Measurements from ENCODE around the gene SEH1L.

DNA sequence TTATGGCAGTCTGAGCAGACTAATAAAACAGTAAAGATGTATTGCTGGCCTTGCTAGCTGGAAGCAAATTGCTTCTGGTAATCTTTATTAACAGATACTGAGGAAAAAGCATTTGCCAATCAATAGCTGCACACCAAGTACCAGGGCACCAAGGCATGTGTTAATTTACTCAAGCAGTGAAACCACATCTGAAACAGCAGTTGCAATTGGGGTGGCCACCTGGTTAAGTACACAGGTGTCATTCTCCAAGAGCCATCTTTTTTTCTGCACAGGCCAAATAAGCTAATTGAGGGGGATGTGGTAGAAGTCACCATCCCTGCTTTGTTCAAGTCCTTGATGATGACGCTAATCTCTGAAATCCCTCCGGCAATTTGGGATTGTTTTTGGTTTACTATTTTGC lies 8.6 kb upstream of the SEH1L start:
- TF ChIP-seq ZBTB4 (CRISPR knock-in tag; IDR thresholded peaks at IDR 0.05), result no peak
- no peak for TF ChIP-seq SIN3A (IDR thresholded peaks at IDR 0.05; ENCODE audit: low read depth, low read length)
- TF ChIP-seq MAX (IDR thresholded peaks at IDR 0.05; ENCODE audit: low read depth, low read length), result no peak
- TF ChIP-seq CTCF (IDR thresholded peaks at IDR 0.05 in 2 of 3, conservative IDR thresholded peaks at IDR 0.05 in 1 of 3; ENCODE audit: control insufficient read depth in 2 of 3, extremely low read depth in 1 of 3, insufficient read depth in 1 of 3, low read depth in 3 of 3, low read length in 3 of 3), result no peak
- TF ChIP-seq EZH2 (IDR thresholded peaks at IDR 0.05; ENCODE audit: borderline replicate concordance, control insufficient read depth, low read depth, low read length), result no peak
- TF ChIP-seq ZNF274 (IDR thresholded peaks at IDR 0.05; ENCODE audit: insufficient read depth, insufficient read length), result no peak
- TF ChIP-seq REST (IDR thresholded peaks at IDR 0.05; ENCODE audit: low read depth, low read length), result no peak
- TF ChIP-seq, protein P1, sequence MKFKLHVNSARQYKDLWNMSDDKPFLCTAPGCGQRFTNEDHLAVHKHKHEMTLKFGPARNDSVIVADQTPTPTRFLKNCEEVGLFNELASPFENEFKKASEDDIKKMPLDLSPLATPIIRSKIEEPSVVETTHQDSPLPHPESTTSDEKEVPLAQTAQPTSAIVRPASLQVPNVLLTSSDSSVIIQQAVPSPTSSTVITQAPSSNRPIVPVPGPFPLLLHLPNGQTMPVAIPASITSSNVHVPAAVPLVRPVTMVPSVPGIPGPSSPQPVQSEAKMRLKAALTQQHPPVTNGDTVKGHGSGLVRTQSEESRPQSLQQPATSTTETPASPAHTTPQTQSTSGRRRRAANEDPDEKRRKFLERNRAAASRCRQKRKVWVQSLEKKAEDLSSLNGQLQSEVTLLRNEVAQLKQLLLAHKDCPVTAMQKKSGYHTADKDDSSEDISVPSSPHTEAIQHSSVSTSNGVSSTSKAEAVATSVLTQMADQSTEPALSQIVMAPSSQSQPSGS (IDR thresholded peaks at IDR 0.05; ENCODE audit: low read length), result no peak
- no peak for TF ChIP-seq FOXM1 (IDR thresholded peaks at IDR 0.05; ENCODE audit: low read depth, low read length)
- TF ChIP-seq POLR2A (IDR thresholded peaks at IDR 0.05; ENCODE audit: low read depth, low read length), result no peak
- TF ChIP-seq FOXK2 (IDR thresholded peaks at IDR 0.05), result no peak
